Ovary (tissue), 3 donors: ENCODE measurements around the gene LIMCH1.

Experiments used
- EP300 ChIP-seq: sonication (generic); formaldehyde crosslinking; IDR thresholded peaks from one replicate; pipeline ENCODE4 v1.6.1; 2017; ENCODE audit warnings: antibody characterized with exemption
- TF ChIP-seq, protein P1 (sequence below), 3 donors: fragments of 450-650 bp in 2 of 3; fragments of 200-600 bp in 1 of 3; IDR thresholded peaks; one replicate each; pipeline versions ENCODE4 v1.5.1 to v1.8.0; 2016 to 2022; ENCODE audit warnings: antibody characterized with exemption in 3 of 3, mild to moderate bottlenecking in 1 of 3
- donor health status: DM: no; HTN: no; CAD: no.

DNA sequence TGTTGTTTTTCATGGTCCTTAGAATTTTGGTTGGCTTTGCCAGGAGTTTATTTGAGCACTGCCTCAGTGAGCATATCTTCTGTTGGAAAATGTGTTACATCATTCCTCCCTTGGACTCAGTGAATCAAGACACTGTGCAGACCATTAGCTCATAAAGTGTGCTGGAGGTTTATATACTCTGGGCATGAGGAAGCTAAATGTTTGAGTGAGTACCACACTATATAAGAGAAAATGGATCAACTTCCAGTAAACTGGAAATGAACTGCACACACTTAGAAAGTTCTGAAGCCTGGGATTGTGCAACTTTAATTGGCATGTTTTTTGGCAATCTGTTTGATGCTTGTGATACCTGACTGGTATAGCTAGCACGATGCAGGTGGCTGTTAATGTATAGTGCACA is 75.9 kb downstream of the LIMCH1 start:
- TF ChIP-seq, protein P1, sequence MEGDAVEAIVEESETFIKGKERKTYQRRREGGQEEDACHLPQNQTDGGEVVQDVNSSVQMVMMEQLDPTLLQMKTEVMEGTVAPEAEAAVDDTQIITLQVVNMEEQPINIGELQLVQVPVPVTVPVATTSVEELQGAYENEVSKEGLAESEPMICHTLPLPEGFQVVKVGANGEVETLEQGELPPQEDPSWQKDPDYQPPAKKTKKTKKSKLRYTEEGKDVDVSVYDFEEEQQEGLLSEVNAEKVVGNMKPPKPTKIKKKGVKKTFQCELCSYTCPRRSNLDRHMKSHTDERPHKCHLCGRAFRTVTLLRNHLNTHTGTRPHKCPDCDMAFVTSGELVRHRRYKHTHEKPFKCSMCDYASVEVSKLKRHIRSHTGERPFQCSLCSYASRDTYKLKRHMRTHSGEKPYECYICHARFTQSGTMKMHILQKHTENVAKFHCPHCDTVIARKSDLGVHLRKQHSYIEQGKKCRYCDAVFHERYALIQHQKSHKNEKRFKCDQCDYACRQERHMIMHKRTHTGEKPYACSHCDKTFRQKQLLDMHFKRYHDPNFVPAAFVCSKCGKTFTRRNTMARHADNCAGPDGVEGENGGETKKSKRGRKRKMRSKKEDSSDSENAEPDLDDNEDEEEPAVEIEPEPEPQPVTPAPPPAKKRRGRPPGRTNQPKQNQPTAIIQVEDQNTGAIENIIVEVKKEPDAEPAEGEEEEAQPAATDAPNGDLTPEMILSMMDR (IDR thresholded peaks at IDR 0.05): no peak
- no peak for TF ChIP-seq EP300
